Transverse colon (tissue), 4 donors: ENCODE measurements around the gene BTRC. TPM values are rescaled to one million over a fixed set of nuclear protein-coding genes. Genes with fewer than 3 reads are reported as not detected.

Experiments used
- DNase-seq: peaks from one replicate; pipeline ENCODE4 v3.0.0-alpha.2; 2019
- H3K27ac ChIP-seq, 4 donors: fragments of 200-600 bp; sonication (generic); 2 replicates each; pipeline ENCODE4 v1.5.1; 2016 to 2018; ENCODE audit warnings: inconsistent platforms in 4 of 4
- H3K27me3 ChIP-seq: fragments of 200-600 bp; sonication (generic); 2 replicates; pipeline ENCODE4 v1.5.1; 2017; ENCODE audit warnings: inconsistent platforms
- H3K36me3 ChIP-seq, 4 donors: fragments of 200-600 bp; sonication (generic); 2 replicates each; pipeline ENCODE4 v1.5.1; 2017 to 2019; ENCODE audit warnings: inconsistent platforms in 4 of 4
- H3K4me1 ChIP-seq, 4 donors: fragments of 200-600 bp; sonication (generic); 2 replicates each; pipeline ENCODE4 v1.5.1; 2017 to 2020; ENCODE audit warnings: inconsistent platforms in 4 of 4
- H3K4me3 ChIP-seq, 4 donors: fragments of 200-600 bp; sonication (generic); 1 replicate in 1 of 4; 2 replicates in 3 of 4; pipeline versions ENCODE4 v1.5.1 to v1.6.1; 2017 to 2019; ENCODE audit warnings: inconsistent platforms in 4 of 4
- H3K9me3 ChIP-seq, 2 donors: fragments of 200-600 bp; sonication (generic); 2 replicates each; pipeline ENCODE4 v1.5.1; 2017 to 2019; ENCODE audit warnings: inconsistent platforms in 2 of 2
- CTCF ChIP-seq, 5 experiments: fragments of 200-600 bp in 3 of 5; fragments of 450-650 bp in 2 of 5; sonication (generic) in 3 of 5; IDR thresholded peaks; 1 replicate in 2 of 5; 2 replicates in 3 of 5; pipeline ENCODE4 v1.5.1; 2016 to 2017; ENCODE audit warnings: antibody characterized with exemption in 5 of 5, inconsistent platforms in 3 of 5, mild to moderate bottlenecking in 2 of 5, moderate library complexity in 1 of 5
- EP300 ChIP-seq: sonication (generic); formaldehyde crosslinking; IDR thresholded peaks from one replicate; pipeline ENCODE4 v1.6.1; 2017; ENCODE audit warnings: antibody characterized with exemption, low read depth
- POLR2A ChIP-seq: fragments of 450-650 bp; IDR thresholded peaks from one replicate; pipeline ENCODE4 v1.6.1; 2016; ENCODE audit warnings: antibody characterized with exemption, mild to moderate bottlenecking, moderate library complexity
- POLR2AphosphoS5 ChIP-seq, 3 donors: sonication (generic); formaldehyde crosslinking; IDR thresholded peaks; one replicate each; pipeline ENCODE4 v1.6.1; 2016; ENCODE audit warnings: antibody characterized with exemption in 3 of 3
- WGBS, 2 donors: methylation state at CpG; one replicate each; pipeline ENCODE4 v1.1.5; 2018; ENCODE audit warnings: low coverage in 1 of 2; 5-methylcytosine and 5-hydroxymethylcytosine counted together
- in situ Hi-C, 4 donors: fragments of 200-750 bp; cut with MboI; loops; one replicate each; pipeline versions ENCODE4 v1.15.0 to v1.15.1; 2017; ENCODE audit warnings: low sequenced_read_pairs in 3 of 4, low pct_ligation_motif_present in 1 of 4, low pct_unique_long_range_greater_than_20kb in 1 of 4
- intact Hi-C: fragments of 100-400 bp; cut with DNase I; formaldehyde crosslinking; loops from one replicate; pipeline ENCODE4 v1.15.1; 2023; ENCODE audit warnings: low total_unique reads
- total RNA-seq, 4 donors: library from RNA; depleted of rRNA; stranded (reverse); fragments of >200 nt; gene quantifications; one replicate each; pipeline ENCODE4 v1.1.0, GENCODE V29; 2016

The BTRC gene
- total RNA-seq, 4 donors from 2014 or later = 8.6 to 195 (median 32.0) TPM

- in situ Hi-C loops = no loop called here
- no peaks in the 10 kb centered on the region for H3K9me3 ChIP-seq
- H3K27ac ChIP-seq = no peak overlapping the region
- no peaks in the 10 kb centered on the region for H3K36me3 ChIP-seq
- DNase-seq = no peak
- intact Hi-C loops = no loop called here
- no peaks in the 10 kb centered on the region for H3K4me1 ChIP-seq
- TF ChIP-seq CTCF (IDR thresholded peaks at IDR 0.05) (no peak), EP300 (no peak), POLR2AphosphoS5 (IDR thresholded peaks at IDR 0.05) (no peak), POLR2A (no peak)
- H3K4me3 ChIP-seq = no peak overlapping the region
- no peaks in the 10 kb centered on the region for H3K27me3 ChIP-seq
Observed at GRCh38 chr10:101512738-101513137, 158.8 kb downstream of the BTRC start.

DNA sequence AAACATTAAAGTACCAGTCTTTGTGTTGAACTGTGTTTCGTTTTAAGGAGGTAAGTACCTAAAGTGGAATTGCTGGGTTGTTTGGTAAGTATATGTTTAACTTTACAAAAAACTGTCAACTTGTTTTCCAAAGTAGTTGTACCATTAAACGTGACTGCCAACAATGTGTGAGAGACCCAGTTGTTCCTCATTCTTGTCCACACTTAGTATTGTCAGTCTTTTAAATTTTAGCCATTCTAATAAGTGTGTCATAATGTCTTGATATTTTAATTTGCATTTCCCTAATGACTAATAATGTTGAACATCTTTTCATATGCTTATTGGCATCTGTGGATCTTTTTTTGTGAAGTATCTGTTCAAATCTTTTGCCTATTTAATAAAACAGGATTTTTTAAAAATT lies 159.8 kb downstream of the BTRC start:
- no peaks in the 10 kb centered on the region for H3K4me1 ChIP-seq
- in situ Hi-C loops = no loop called here
- H3K9me3 ChIP-seq = no peaks in the 10 kb centered on the region
- no peak overlapping the region for H3K4me3 ChIP-seq
- intact Hi-C loops = no loop called here
- H3K27me3 ChIP-seq = no peaks in the 10 kb centered on the region
- no peaks in the 10 kb centered on the region for H3K36me3 ChIP-seq
- no peak overlapping the region for H3K27ac ChIP-seq
- WGBS, 2 donors = 72 to 94% methylated on average over 2 of the region's 2 CpGs
- TF ChIP-seq EP300 (no peak), POLR2AphosphoS5 (IDR thresholded peaks at IDR 0.05) (no peak), CTCF (IDR thresholded peaks at IDR 0.05) (no peak), POLR2A (no peak)
- no peak for DNase-seq

DNA sequence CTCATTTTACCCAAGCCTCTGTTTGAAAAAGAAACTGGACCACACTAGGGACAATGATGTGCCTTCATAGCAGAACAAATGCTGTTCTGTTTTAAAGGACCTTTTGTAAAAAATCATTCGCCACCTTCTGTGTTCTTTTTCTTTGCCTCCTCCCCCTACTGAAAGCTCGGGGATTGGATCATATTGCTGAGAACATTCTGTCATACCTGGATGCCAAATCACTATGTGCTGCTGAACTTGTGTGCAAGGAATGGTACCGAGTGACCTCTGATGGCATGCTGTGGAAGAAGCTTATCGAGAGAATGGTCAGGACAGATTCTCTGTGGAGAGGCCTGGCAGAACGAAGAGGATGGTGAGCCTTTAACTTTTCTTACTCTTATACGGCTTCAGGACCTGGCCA lies 171.9 kb downstream of the BTRC start:
- no peak for DNase-seq
- WGBS, 2 donors = 90 to 98% methylated on average over 4 to 6 of the region's 6 CpGs
- intact Hi-C loops = no loop called here
- H3K4me3 ChIP-seq = no peak overlapping the region
- H3K4me1 ChIP-seq = peaks cover 0 to 7% (median 0%) of the 10 kb centered on the region in 4 donors
- TF ChIP-seq POLR2A (no peak), CTCF (IDR thresholded peaks at IDR 0.05) (no peak), EP300 (no peak), POLR2AphosphoS5 (IDR thresholded peaks at IDR 0.05) (no peak)
- no peaks in the 10 kb centered on the region for H3K27me3 ChIP-seq
- H3K36me3 ChIP-seq = no peaks in the 10 kb centered on the region
- no peaks in the 10 kb centered on the region for H3K9me3 ChIP-seq
- in situ Hi-C loops = no loop called here
- no peak overlapping the region for H3K27ac ChIP-seq

DNA sequence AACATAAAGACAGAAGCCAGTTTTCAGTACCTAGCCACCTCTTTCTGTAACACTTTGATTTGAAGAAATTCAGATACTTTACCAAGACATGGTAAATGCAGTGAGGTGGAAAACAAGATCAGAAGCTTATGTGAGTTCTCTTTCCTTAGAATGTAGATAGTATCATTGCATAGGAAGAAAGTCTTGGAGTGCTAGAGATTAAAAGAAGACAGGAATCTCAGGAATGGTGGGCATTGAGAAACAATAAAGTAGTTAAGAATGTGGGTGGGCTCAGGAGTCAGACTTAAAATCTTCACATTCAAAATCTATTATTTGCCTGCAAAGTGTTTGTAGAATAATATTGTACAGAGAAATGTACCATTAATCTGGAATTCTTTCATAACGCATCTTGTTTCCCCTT lies 175.2 kb downstream of the BTRC start:
- Histone ChIP-seq H3K9me3 (no peaks in the 10 kb centered on the region), H3K4me3 (no peak overlapping the region), H3K27ac (no peak overlapping the region), H3K36me3 (peaks cover 0 to 12% (median 0%) of the 10 kb centered on the region in 4 donors), H3K27me3 (no peaks in the 10 kb centered on the region), H3K4me1 (peaks cover 0 to 7% (median 0%) of the 10 kb centered on the region in 4 donors)
- intact Hi-C loops = no loop called here
- in situ Hi-C loops = no loop called here
- 73 to 81% methylated on average over 1 of the region's 1 CpG for WGBS, 2 donors
- TF ChIP-seq POLR2A (no peak), EP300 (no peak), POLR2AphosphoS5 (IDR thresholded peaks at IDR 0.05) (no peak), CTCF (IDR thresholded peaks at IDR 0.05) (no peak)
- DNase-seq = no peak
